ENCODE measurements around the gene FGF23.

FGF23 gene

DNA sequence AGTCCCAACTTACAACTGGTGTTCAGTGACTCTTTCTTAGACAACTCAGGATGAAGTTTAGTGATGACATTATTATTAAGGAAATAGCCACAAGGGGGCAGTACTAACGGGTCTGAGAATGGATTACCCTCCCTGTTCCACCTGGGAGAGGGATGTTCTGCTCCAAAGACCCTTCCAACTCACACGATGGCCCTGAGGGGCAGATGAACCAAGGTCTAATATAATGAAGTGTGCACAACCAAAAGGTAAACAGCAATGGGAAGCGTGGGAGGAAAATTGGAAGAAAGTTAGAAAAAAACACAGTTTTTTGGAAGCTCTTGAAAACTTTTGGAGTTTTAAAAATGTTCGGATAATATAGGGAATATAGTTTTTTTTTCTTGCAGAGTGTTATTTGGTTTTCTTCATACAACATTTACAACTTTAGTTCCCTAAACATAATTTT lies 42.1 kb upstream of the FGF23 start:
- no peaks in the 10 kb centered on the region for H3K36me3 ChIP-seq (ENCODE audit: insufficient read depth)
- H3K4me1 ChIP-seq (ENCODE audit: low read depth, poor library complexity, severe bottlenecking), result no peaks in the 10 kb centered on the region
- H2AFZ ChIP-seq (ENCODE audit: low read depth), result no peak overlapping the region
- H3K79me2 ChIP-seq (ENCODE audit: insufficient read depth, low read depth), result no peaks in the 10 kb centered on the region
- no peaks in the 10 kb centered on the region for H4K20me1 ChIP-seq (ENCODE audit: insufficient read depth)
- H3K4me3 ChIP-seq (IDR thresholded peaks at IDR 0.05; ENCODE audit: insufficient read depth, low read depth, low read length), result no peak overlapping the region
- TF ChIP-seq, protein P1, sequence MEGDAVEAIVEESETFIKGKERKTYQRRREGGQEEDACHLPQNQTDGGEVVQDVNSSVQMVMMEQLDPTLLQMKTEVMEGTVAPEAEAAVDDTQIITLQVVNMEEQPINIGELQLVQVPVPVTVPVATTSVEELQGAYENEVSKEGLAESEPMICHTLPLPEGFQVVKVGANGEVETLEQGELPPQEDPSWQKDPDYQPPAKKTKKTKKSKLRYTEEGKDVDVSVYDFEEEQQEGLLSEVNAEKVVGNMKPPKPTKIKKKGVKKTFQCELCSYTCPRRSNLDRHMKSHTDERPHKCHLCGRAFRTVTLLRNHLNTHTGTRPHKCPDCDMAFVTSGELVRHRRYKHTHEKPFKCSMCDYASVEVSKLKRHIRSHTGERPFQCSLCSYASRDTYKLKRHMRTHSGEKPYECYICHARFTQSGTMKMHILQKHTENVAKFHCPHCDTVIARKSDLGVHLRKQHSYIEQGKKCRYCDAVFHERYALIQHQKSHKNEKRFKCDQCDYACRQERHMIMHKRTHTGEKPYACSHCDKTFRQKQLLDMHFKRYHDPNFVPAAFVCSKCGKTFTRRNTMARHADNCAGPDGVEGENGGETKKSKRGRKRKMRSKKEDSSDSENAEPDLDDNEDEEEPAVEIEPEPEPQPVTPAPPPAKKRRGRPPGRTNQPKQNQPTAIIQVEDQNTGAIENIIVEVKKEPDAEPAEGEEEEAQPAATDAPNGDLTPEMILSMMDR (conservative IDR thresholded peaks at IDR 0.05; ENCODE audit: low read depth, low read length), result peak; percentile 85
- H3K9ac ChIP-seq, result no peak overlapping the region
- no peak overlapping the region for H3K4me2 ChIP-seq
- H3K27me3 ChIP-seq (ENCODE audit: insufficient read depth, low read depth), result no peaks in the 10 kb centered on the region
- H3K27ac ChIP-seq, result no peak overlapping the region

DNA sequence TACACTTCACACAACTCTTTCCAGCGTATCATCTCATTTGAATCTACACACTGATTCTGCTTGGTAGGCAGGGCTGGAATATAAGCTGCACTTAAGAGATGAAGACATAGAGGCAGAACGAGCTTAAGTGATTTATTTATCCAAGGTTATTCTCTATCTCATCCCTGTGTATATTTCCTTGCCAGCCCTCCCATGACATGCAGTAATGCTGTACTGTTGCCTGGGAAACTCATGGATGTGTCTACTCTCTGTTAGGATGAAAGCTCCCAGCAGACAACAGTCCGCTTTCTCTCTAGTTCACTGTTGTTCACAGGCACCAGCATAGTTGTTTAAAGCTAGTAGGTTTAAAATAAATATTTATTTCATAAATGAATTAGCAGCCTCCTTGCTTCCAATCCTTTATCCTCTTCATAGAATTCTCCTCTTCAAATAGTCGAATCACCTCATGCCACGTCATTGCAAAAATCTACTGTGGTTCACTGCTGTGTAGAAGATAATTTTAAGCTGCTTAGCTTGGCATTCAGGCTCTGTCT lies 40.7 kb upstream of the FGF23 start:
- Histone ChIP-seq H3K27ac (no peak overlapping the region), H3K4me2 (no peak overlapping the region), H3K9ac (no peak overlapping the region), H2AFZ (ENCODE audit: low read depth) (no peak overlapping the region), H3K79me2 (ENCODE audit: insufficient read depth, low read depth) (no peaks in the 10 kb centered on the region), H4K20me1 (ENCODE audit: insufficient read depth) (no peaks in the 10 kb centered on the region), H3K27me3 (ENCODE audit: insufficient read depth, low read depth) (no peaks in the 10 kb centered on the region), H3K4me1 (ENCODE audit: low read depth, poor library complexity, severe bottlenecking) (no peaks in the 10 kb centered on the region), H3K4me3 (IDR thresholded peaks at IDR 0.05; ENCODE audit: insufficient read depth, low read depth, low read length) (no peak overlapping the region), H3K36me3 (ENCODE audit: insufficient read depth) (no peaks in the 10 kb centered on the region)
- TF ChIP-seq, protein P1 (conservative IDR thresholded peaks at IDR 0.05; ENCODE audit: low read depth, low read length), result no peak

DNA sequence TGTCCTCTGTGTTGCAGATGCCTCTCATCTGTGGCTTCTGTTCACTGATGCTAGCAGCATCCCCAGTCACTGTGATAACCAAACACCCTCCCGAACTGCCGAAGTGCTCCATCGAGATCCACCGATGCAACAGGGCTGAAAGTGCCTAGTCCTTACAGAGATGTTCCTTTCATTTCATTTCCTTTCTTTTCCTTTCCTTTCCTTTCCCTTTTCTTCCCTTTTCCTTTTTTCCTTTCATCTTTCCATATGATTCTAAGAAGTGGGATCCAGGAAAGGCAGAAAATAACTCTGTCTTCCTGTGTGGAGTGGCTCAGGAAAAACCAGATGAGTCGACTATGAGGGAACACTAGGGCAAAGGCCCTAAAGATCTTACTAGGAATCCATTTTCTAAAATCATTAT lies 39.4 kb upstream of the FGF23 start:
- Histone ChIP-seq H4K20me1 (ENCODE audit: insufficient read depth) (no peaks in the 10 kb centered on the region), H3K9ac (no peak overlapping the region), H3K79me2 (ENCODE audit: insufficient read depth, low read depth) (no peaks in the 10 kb centered on the region), H3K4me1 (ENCODE audit: low read depth, poor library complexity, severe bottlenecking) (no peaks in the 10 kb centered on the region), H2AFZ (ENCODE audit: low read depth) (no peak overlapping the region), H3K27me3 (ENCODE audit: insufficient read depth, low read depth) (no peaks in the 10 kb centered on the region), H3K36me3 (ENCODE audit: insufficient read depth) (no peaks in the 10 kb centered on the region), H3K27ac (no peak overlapping the region), H3K4me2 (no peak overlapping the region), H3K4me3 (IDR thresholded peaks at IDR 0.05; ENCODE audit: insufficient read depth, low read depth, low read length) (no peak overlapping the region)
- TF ChIP-seq, protein P1 (conservative IDR thresholded peaks at IDR 0.05; ENCODE audit: low read depth, low read length), result no peak

DNA sequence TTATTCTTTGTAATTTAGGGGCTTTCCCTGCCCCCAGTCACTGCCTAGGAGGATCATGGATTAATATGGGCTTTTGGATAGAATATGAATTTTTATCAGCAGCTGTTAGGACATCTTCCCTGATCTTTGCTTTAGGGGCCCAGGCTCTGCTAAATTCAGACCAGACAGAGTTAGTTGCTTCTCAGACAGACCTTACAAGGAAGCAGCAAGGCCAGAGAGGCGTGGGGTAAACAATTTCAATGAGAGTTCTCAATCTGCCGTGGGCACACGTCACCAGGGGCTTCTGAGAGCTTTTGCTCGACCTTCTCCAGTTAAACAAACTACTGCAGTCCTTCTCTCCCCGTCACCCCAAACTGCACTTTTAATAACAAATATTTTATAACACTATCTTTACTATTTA lies 38.4 kb upstream of the FGF23 start:
- Histone ChIP-seq H3K4me1 (ENCODE audit: low read depth, poor library complexity, severe bottlenecking) (no peaks in the 10 kb centered on the region), H3K79me2 (ENCODE audit: insufficient read depth, low read depth) (no peaks in the 10 kb centered on the region), H3K36me3 (ENCODE audit: insufficient read depth) (no peaks in the 10 kb centered on the region), H2AFZ (ENCODE audit: low read depth) (no peak overlapping the region), H3K27me3 (ENCODE audit: insufficient read depth, low read depth) (no peaks in the 10 kb centered on the region), H3K27ac (no peak overlapping the region), H3K4me3 (IDR thresholded peaks at IDR 0.05; ENCODE audit: insufficient read depth, low read depth, low read length) (no peak overlapping the region), H3K4me2 (no peak overlapping the region), H4K20me1 (ENCODE audit: insufficient read depth) (no peaks in the 10 kb centered on the region), H3K9ac (no peak overlapping the region)
- TF ChIP-seq, protein P1 (conservative IDR thresholded peaks at IDR 0.05; ENCODE audit: low read depth, low read length), result no peak

Measured in KMS-11 (cell line).